ENCODE results near the gene SF3B3. TPM values are rescaled to one million over a fixed set of nuclear protein-coding genes. Genes with fewer than 3 reads are reported as not detected.

The SF3B3 gene
- total RNA-seq, 1 donor: 154 TPM

- DNase-seq (ENCODE audit: low read depth): peak; percentile 40
- TF ChIP-seq, protein P1, sequence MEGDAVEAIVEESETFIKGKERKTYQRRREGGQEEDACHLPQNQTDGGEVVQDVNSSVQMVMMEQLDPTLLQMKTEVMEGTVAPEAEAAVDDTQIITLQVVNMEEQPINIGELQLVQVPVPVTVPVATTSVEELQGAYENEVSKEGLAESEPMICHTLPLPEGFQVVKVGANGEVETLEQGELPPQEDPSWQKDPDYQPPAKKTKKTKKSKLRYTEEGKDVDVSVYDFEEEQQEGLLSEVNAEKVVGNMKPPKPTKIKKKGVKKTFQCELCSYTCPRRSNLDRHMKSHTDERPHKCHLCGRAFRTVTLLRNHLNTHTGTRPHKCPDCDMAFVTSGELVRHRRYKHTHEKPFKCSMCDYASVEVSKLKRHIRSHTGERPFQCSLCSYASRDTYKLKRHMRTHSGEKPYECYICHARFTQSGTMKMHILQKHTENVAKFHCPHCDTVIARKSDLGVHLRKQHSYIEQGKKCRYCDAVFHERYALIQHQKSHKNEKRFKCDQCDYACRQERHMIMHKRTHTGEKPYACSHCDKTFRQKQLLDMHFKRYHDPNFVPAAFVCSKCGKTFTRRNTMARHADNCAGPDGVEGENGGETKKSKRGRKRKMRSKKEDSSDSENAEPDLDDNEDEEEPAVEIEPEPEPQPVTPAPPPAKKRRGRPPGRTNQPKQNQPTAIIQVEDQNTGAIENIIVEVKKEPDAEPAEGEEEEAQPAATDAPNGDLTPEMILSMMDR (IDR thresholded peaks at IDR 0.05; ENCODE audit: insufficient read depth, low read depth, low read length): no peak
- no peak overlapping the region for H3K4me3 ChIP-seq (ENCODE audit: low read depth, low read length)
Measured at GRCh38 chr16:70577256-70577698, 53.7 kb downstream of the SF3B3 start.

- TF ChIP-seq, protein P1 (IDR thresholded peaks at IDR 0.05; ENCODE audit: insufficient read depth, low read depth, low read length): no peak
- no peak for DNase-seq (ENCODE audit: low read depth)
Measured at GRCh38 chr16:70578035-70578434, 54.4 kb downstream of the SF3B3 start.

DNA sequence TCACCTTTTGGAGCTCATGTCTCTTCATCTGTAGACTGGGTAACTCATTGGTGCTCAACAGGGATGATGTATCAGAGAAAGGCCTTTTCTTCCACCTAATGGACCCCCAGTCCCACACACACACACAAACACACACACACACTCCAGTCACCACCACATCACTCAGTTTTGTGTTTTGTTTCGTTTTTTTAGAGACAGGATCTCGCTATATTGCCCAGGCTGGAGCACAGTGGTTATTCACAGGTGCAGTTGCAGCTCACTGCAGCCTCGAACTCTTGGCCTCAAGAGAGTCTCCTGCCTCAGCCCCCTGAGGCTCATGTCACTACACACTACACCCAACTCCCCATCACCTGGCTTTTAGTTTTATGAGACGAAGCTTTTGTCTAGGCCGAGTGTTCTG lies 55.6 kb downstream of the SF3B3 start:
- TF ChIP-seq, protein P1 (IDR thresholded peaks at IDR 0.05; ENCODE audit: insufficient read depth, low read depth, low read length): no peak
- no peak for DNase-seq (ENCODE audit: low read depth)
- H3K4me3 ChIP-seq (ENCODE audit: low read depth, low read length): no peak overlapping the region

More at GRCh38 chr16:70578035-70578434, 54.4 kb downstream of the SF3B3 start:
- H3K4me3 ChIP-seq (ENCODE audit: low read depth, low read length): no peak overlapping the region

GRCh38 chr16:70579648-70580630 lies 56.3 kb downstream of the SF3B3 start:
- TF ChIP-seq, protein P1 (IDR thresholded peaks at IDR 0.05; ENCODE audit: insufficient read depth, low read depth, low read length): no peak
- H3K4me3 ChIP-seq (ENCODE audit: low read depth, low read length): no peak overlapping the region
- DNase-seq (ENCODE audit: low read depth): no peak

GRCh38 chr16:70582280-70582978 lies 58.8 kb downstream of the SF3B3 start:
- DNase-seq (ENCODE audit: low read depth): no peak
- no peak overlapping the region for H3K4me3 ChIP-seq (ENCODE audit: low read depth, low read length)
- TF ChIP-seq, protein P1 (IDR thresholded peaks at IDR 0.05; ENCODE audit: insufficient read depth, low read depth, low read length): peak; percentile 40

GRCh38 chr16:70586731-70587130 lies 63.1 kb downstream of the SF3B3 start:
- no peak overlapping the region for H3K4me3 ChIP-seq (ENCODE audit: low read depth, low read length)
- DNase-seq (ENCODE audit: low read depth): no peak
- TF ChIP-seq, protein P1 (IDR thresholded peaks at IDR 0.05; ENCODE audit: insufficient read depth, low read depth, low read length): no peak
